MM.1S (cell line): Measurements from ENCODE around the gene NUAK1.

Experiments used
- CTCF ChIP-seq: fragments of 300-600 bp; sonication (generic); IDR thresholded peaks from 2 replicates; pipeline ENCODE4 v1.5.1; 2016; ENCODE audit warnings: antibody characterized with exemption, low read length, mixed read lengths
- EZH2 ChIP-seq: fragments of 300-600 bp; sonication (generic); optimal IDR thresholded peaks from 2 replicates; pipeline ENCODE3; 2017; ENCODE audit warnings: low read depth, mild to moderate bottlenecking, antibody characterized with exemption, low read length, mixed read lengths
- EZH2phosphoT487 ChIP-seq: fragments of 300-600 bp; sonication (generic); IDR thresholded peaks from 2 replicates; pipeline ENCODE4 v1.6.1; 2018; ENCODE audit warnings: antibody characterized with exemption, low read length

DNA sequence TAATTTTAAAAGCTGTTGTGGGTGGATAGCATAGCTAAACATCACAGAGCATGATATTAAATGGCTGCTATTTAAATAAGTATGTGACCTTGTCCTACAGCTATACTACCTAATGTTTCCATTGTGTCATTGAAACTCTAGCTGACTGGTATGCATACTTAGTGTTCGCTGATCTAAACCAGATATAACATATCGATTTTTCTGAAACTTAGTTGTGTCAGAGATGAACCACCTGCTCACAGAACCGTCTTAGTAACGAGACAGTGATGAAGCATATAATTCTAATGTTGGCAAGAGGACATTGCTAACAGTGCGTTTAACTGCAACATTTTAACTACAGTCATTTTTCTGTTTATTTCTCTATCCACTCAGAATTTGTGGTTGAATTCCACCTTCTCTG lies 36.1 kb upstream of the NUAK1 start:
- TF ChIP-seq CTCF (no peak), EZH2phosphoT487 (no peak), EZH2 (no peak)
